Heart right ventricle (tissue), 16 donors: ENCODE measurements around the gene DGKI. TPM values are rescaled to one million over a fixed set of nuclear protein-coding genes. Genes with fewer than 3 reads are reported as not detected.

Source experiments
- ATAC-seq, 8 donors: fragments of 200-7000 bp; cut with Tn5 transposase; one replicate each; pipeline ENCODE4 v1.9.1; 2020; ENCODE audit warnings: mild to moderate bottlenecking in 8 of 8, moderate library complexity in 8 of 8, moderate number of reproducible peaks in 1 of 8
- DNase-seq, 2 donors: peaks; one replicate each; pipeline ENCODE4 v3.0.0-alpha.2; 2020
- H3K27ac ChIP-seq, 10 donors: fragments of 200-600 bp; sonication (generic) in 2 of 10; one replicate each; pipeline versions ENCODE4 v1.5.0 to v1.8.0; 2020 to 2022; ENCODE audit warnings: mild to moderate bottlenecking in 3 of 10
- H3K27me3 ChIP-seq, 7 donors: fragments of 200-600 bp; one replicate each; pipeline ENCODE4 v1.8.0; 2021 to 2022; ENCODE audit warnings: mild to moderate bottlenecking in 2 of 7
- H3K36me3 ChIP-seq, 9 donors: fragments of 200-600 bp; sonication (generic) in 1 of 9; one replicate each; pipeline versions ENCODE4 v1.5.0 to v1.8.0; 2020 to 2022; ENCODE audit warnings: mild to moderate bottlenecking in 2 of 9
- H3K4me1 ChIP-seq, 9 donors: fragments of 200-600 bp; sonication (generic) in 1 of 9; one replicate each; pipeline versions ENCODE4 v1.5.0 to v1.8.0; 2020 to 2022; ENCODE audit warnings: mild to moderate bottlenecking in 4 of 9
- H3K4me3 ChIP-seq, 10 donors: fragments of 200-600 bp; sonication (generic) in 2 of 10; one replicate each; pipeline versions ENCODE4 v1.5.0 to v1.8.0; 2020 to 2022; ENCODE audit warnings: mild to moderate bottlenecking in 7 of 10, moderate library complexity in 2 of 10
- H3K9me3 ChIP-seq, 11 donors: fragments of 200-600 bp in 10 of 11; sonication (generic) in 2 of 11; one replicate each; pipeline versions ENCODE4 v1.5.0 to v1.8.0; 2013 to 2022; ENCODE audit warnings: mild to moderate bottlenecking in 2 of 11, control low read depth in 1 of 11, moderate library complexity in 1 of 11
- CTCF ChIP-seq, 9 donors: fragments of 200-600 bp; sonication (generic) in 2 of 9; IDR thresholded peaks; one replicate each; pipeline versions ENCODE4 v1.5.0 to v1.8.0; 2021 to 2022; ENCODE audit warnings: antibody characterized with exemption in 9 of 9, mild to moderate bottlenecking in 5 of 9, moderate library complexity in 1 of 9
- WGBS, 2 donors: extraction: QIAGEN DNeasy Blood & Tissue Kit; methylation state at CpG; one replicate each; pipeline ENCODE4 v1.1.7; 2013; ENCODE audit warnings: inconsistent platforms in 1 of 2; 5-methylcytosine and 5-hydroxymethylcytosine counted together
- intact Hi-C, 10 donors: fragments of 100-400 bp; cut with DNase I; formaldehyde crosslinking; loops; one replicate each; pipeline versions ENCODE4 v1.11.1 to v1.14.2; 2022
- polyA plus RNA-seq, 2 donors: library from polyadenylated mRNA; stranded (reverse); fragments of 200-250 nt; gene quantifications; one replicate each; pipeline ENCODE4 v1.2.3, GENCODE V29; 2013
- total RNA-seq, 10 donors: library from RNA; stranded (reverse); fragmentation: NEBNext Ultra II Directional in 3 of 10; extraction: Animal tissue kit (Norgen Biotek cat#: 25700) in 3 of 10; gene quantifications; one replicate each; pipeline versions ENCODE4 v1.2.1 to v1.2.4, GENCODE V29; 2021 to 2023
- donor health status: Arrhythmogenic right ventricular cardiomyopathy.
- donor health status: ischemic (EF 13 %, LVEDD 7.1; RV severe dilation, severe dysfunction).
- donor health status: healthy with polysubstance abuse.
- donor health status: DM: no; HTN: yes; CAD: no.
- donor health status: DM: no; HTN: no; CAD: no.
- donor health status: ischemic (EF 25% LVEDD 6.9; RV normal size, moderate dysfunction).
- donor health status: ischemic (EF 25% LVEDD 5.7; RV mildly dilated, moderate dysfunction).
- donor health status: healthy.
- donor health status: DM: yes; HTN: yes; CAD: no.
- donor health status: Ischemic cardiomyopathy.
- donor health status: ischemic (EF 35%, LVEDD 5.7; RV mildly dilated, moderate dysfunction).
- donor health status: nonischemic (EF 11% LVEDD 7.7; RV severe dilation, severe dysfunction).
- donor health status: DM: yes; HTN: yes; CAD: no.
- donor health status: PGD.
- donor health status: ischemic (EF 29% LVEDD 5.4; RV normal size, mild dysfunction).
- donor health status: nonischemic (EF 23%, LVEDD 6.1; RV moderate dilation, normal function).

DGKI gene
- total and polyA plus RNA-seq, 12 donors: 0.16 to 2.6 (median 1.2) TPM

DNA sequence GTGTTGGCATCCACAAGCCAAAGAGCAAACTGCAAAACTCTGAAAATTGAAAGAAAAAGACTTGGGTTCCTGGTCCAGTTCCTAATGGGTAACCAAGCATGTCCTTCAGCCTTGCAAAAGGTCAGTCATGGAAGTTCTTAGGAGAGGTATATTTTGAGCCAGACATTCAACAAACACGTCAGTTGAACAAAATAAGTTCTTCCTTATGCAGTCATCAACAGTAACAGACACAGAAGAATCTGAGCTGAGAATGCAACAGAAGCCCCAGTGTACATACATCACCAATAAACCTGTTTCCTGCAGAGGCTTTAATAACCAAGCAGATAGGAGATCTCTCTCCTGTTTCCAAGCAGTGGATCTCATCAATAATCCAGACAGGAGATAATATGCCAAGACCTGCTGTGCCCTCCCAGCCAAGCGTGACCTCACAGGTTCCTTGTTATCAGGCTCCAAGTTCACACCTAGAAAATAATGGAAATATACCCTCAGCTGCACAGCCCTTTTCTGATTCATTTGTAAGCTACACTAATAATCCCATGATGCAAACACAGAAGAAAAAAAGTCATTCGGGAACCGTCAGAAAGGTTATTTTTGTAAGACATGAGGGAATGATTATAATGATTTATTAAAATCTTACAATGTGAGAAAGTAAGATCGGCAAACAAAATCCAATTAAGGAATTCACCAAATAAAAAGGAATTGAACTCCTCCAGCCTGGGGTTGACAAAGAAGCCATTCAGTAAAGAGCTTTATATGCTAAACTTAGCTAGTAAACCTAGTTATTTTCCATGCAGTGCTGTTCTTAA, 90.7 kb downstream of the DGKI start:
- no peaks in the 10 kb centered on the region for H3K36me3 ChIP-seq
- H3K27ac ChIP-seq: no peak overlapping the region
- H3K4me3 ChIP-seq: no peak overlapping the region
- H3K27me3 ChIP-seq: no peaks in the 10 kb centered on the region
- ATAC-seq: no peak
- 65 to 69% methylated on average over 5 of the region's 5 CpGs for WGBS, 2 donors
- peaks cover 0 to 27% (median 0%) of the 10 kb centered on the region in 9 donors for H3K4me1 ChIP-seq
- no peak for DNase-seq
- no peaks in the 10 kb centered on the region for H3K9me3 ChIP-seq
- TF ChIP-seq CTCF (IDR thresholded peaks at IDR 0.05): no peak
- intact Hi-C loops: no loop called here

GRCh38 chr7:137755427-137755826, 91.3 kb downstream of the DGKI start:
- intact Hi-C loops: no loop called here
- H3K9me3 ChIP-seq: no peaks in the 10 kb centered on the region
- ATAC-seq (no peak), DNase-seq (no peak)
- no peak overlapping the region for H3K4me3 ChIP-seq
- TF ChIP-seq CTCF (IDR thresholded peaks at IDR 0.05): no peak
- no peaks in the 10 kb centered on the region for H3K36me3 ChIP-seq
- H3K27me3 ChIP-seq: no peaks in the 10 kb centered on the region
- WGBS, 2 donors: 63 to 70% methylated on average over 4 of the region's 4 CpGs
- no peak overlapping the region for H3K27ac ChIP-seq
- peaks cover 0 to 27% (median 0%) of the 10 kb centered on the region in 9 donors for H3K4me1 ChIP-seq

DNA sequence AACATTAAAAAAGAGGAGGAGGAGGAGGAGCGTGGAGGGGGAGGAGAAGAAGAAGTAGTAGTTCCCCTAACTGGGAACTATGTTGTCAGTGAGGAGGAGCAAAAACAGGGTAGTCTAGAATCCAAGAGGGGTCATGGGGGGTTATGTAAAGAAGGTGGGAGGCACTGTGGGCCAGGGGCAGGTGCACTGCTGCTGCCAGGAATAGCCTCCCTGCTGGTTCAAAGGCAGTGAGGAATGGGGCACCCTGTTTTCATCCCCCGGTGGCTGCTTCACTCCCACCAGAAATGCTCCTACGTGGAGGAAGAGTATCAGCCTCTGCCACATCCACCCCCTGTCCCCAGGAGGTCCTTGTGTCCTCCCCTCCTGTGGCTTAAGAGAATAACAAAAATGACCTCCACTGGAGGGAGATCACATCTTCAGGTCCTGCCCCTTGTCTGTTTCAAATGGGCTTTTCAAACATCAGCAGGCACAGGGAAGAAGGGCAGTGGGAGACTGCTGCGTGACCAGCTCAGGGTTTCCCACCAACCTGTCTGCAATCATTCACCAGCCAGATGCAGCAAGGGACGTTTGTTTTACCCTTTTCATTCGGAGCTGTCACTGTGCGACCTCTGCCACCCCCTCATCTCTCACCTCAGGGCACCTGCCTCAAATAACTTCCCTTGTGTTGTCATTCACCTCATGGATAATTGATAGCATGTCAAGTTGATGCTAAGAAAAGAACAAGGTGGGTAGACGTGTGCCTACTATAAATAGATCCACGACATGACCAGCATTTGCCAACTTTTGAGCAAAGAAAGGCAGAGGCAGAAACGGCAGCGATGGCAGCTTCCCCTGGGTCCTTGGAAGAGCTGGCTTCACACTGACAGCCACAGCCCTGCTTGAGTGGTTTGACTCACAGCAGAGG, 92.6 kb downstream of the DGKI start:
- no peaks in the 10 kb centered on the region for H3K36me3 ChIP-seq
- WGBS, 2 donors: 21 to 24% methylated on average over 11 of the region's 11 CpGs
- H3K4me3 ChIP-seq: peak overlapping the region in 1 of 10 donors; percentile 7
- peaks cover 0 to 27% (median 0%) of the 10 kb centered on the region in 9 donors for H3K4me1 ChIP-seq
- H3K9me3 ChIP-seq: no peaks in the 10 kb centered on the region
- TF ChIP-seq CTCF (IDR thresholded peaks at IDR 0.05): no peak
- no peak overlapping the region for H3K27ac ChIP-seq
- DNase-seq (no peak), ATAC-seq (peak in 4 of 8 donors; percentile 54 to 75 (median 64))
- intact Hi-C loops: loop anchor here in 1 of 10 donors (5.0 kb wide), 1 partner anchor 58 kb away; no protein-coding TSS in a partner anchor
- no peaks in the 10 kb centered on the region for H3K27me3 ChIP-seq

- H3K27me3 ChIP-seq: no peaks in the 10 kb centered on the region
- no peak overlapping the region for H3K4me3 ChIP-seq
- no peak for DNase-seq
- ATAC-seq: no peak
- WGBS, 2 donors: 69 to 78% methylated on average over 3 of the region's 3 CpGs
- TF ChIP-seq CTCF (IDR thresholded peaks at IDR 0.05): no peak
- intact Hi-C loops: loop anchor here in 1 of 10 donors (5.0 kb wide), 1 partner anchor 59 kb away; no protein-coding TSS in a partner anchor
- H3K36me3 ChIP-seq: no peaks in the 10 kb centered on the region
- H3K4me1 ChIP-seq: peaks cover 0 to 27% (median 0%) of the 10 kb centered on the region in 9 donors
- H3K27ac ChIP-seq: no peak overlapping the region
- H3K9me3 ChIP-seq: no peaks in the 10 kb centered on the region
Observed at GRCh38 chr7:137753575-137753947, 93.2 kb downstream of the DGKI start.
